DOHH2 (cell line): ENCODE data around the gene SNX9.

Experiments
- H3F3A ChIP-seq: fragments of 200-600 bp; sonication (generic), shearing (Covaris generic); 2 replicates; pipeline ENCODE4 v1.6.0; 2016; ENCODE audit warnings: antibody characterized with exemption, mild to moderate bottlenecking; ENCODE audit not compliant: control insufficient read depth, insufficient read depth
- H3K27ac ChIP-seq: fragments of 200-600 bp; sonication (generic); 2 replicates; pipeline ENCODE4 v1.5.1; 2014; ENCODE audit warnings: low read depth, mild to moderate bottlenecking, low read length, moderate library complexity
- H3K27me3 ChIP-seq: fragments of 200-600 bp; sonication (generic); 2 replicates; pipeline ENCODE4 v1.6.1; 2014; ENCODE audit warnings: mild to moderate bottlenecking, low read length, mixed read lengths; ENCODE audit not compliant: control insufficient read depth
- H3K36me3 ChIP-seq: fragments of 200-600 bp; sonication (generic); 2 replicates; pipeline ENCODE4 v1.6.1; 2014; ENCODE audit warnings: mild to moderate bottlenecking, low read length, moderate library complexity, mixed read lengths; ENCODE audit not compliant: control insufficient read depth
- H3K4me1 ChIP-seq: fragments of 200-600 bp; sonication (generic); 2 replicates; pipeline ENCODE4 v1.6.1; 2014; ENCODE audit warnings: mild to moderate bottlenecking, low read length, mixed read lengths; ENCODE audit not compliant: control insufficient read depth
- H3K4me2 ChIP-seq: fragments of 200-600 bp; sonication (generic); 2 replicates; pipeline ENCODE4 v1.6.0; 2014; ENCODE audit warnings: mild to moderate bottlenecking, low read length, moderate library complexity
- H3K4me3 ChIP-seq: fragments of 200-600 bp; sonication (generic); 2 replicates; pipeline ENCODE4 v1.5.1; 2014; ENCODE audit warnings: mild to moderate bottlenecking, low read length, mixed read lengths
- H3K79me2 ChIP-seq: fragments of 200-600 bp; sonication (generic); 2 replicates; pipeline ENCODE4 v1.6.1; 2014; ENCODE audit warnings: mild to moderate bottlenecking, low read length, mixed read lengths; ENCODE audit not compliant: control insufficient read depth
- H3K9me2 ChIP-seq: fragments of 200-600 bp; sonication (generic); replicated peaks from 2 replicates; pipeline ENCODE4 v1.6.1; 2014; ENCODE audit warnings: mild to moderate bottlenecking, low read length, mixed read lengths; ENCODE audit not compliant: control insufficient read depth
- H3K9me3 ChIP-seq: fragments of 200-600 bp; sonication (generic); 2 replicates; pipeline ENCODE4 v1.6.1; 2014; ENCODE audit warnings: antibody characterized with exemption, low read length, mixed read lengths; ENCODE audit not compliant: control insufficient read depth, insufficient read depth
- H4K20me1 ChIP-seq: fragments of 200-600 bp; sonication (generic); 2 replicates; pipeline ENCODE4 v1.6.0; 2014; ENCODE audit warnings: low read depth, mild to moderate bottlenecking, antibody characterized with exemption, low read length, moderate library complexity; ENCODE audit not compliant: control insufficient read depth, insufficient read depth
- CTCF ChIP-seq: fragments of 200-600 bp; sonication (generic); IDR thresholded peaks from one replicate; pipeline ENCODE4 v1.5.1; 2014; ENCODE audit warnings: antibody characterized with exemption, mild to moderate bottlenecking, low read depth, low read length; ENCODE audit not compliant: poor library complexity, severe bottlenecking
- EZH2phosphoT487 ChIP-seq: fragments of 200-600 bp; sonication (generic); IDR thresholded peaks from 2 replicates; pipeline ENCODE4 v1.6.1; 2017; ENCODE audit warnings: borderline replicate concordance, mild to moderate bottlenecking, antibody characterized with exemption, low read length, moderate library complexity, mixed read lengths

Gene SNX9

DNA sequence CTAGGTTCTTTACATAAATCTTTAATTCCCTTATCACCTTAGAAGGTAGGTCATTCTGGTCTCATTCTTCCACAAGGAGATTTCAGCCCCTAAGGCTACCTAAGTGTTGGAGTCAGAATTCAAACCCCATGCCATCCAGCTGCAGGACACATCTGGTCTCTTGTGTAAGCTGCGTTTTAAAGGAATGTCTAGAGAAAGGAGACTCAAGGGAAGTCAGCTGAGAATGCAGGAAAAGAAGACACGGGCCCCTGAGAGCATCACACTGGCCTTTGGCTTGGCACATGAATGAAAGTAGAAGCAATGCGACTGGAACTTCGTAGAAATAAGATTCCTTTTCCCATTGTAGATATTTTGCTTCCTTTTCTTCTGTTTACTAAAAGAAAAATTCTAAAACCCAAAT is 82.0 kb downstream of the SNX9 start:
- TF ChIP-seq CTCF (no peak), EZH2phosphoT487 (no peak)
- H3K4me1 ChIP-seq = peaks cover 7% of the 10 kb centered on the region
- H3K27ac ChIP-seq = no peak overlapping the region
- H3K9me2 ChIP-seq = no peaks in the 10 kb centered on the region
- H3K4me2 ChIP-seq = no peak overlapping the region
- H3F3A ChIP-seq = no peaks in the 10 kb centered on the region
- H3K9me3 ChIP-seq = no peaks in the 10 kb centered on the region
- H3K4me3 ChIP-seq = no peak overlapping the region
- H3K36me3 ChIP-seq = no peaks in the 10 kb centered on the region
- no peaks in the 10 kb centered on the region for H4K20me1 ChIP-seq
- no peaks in the 10 kb centered on the region for H3K79me2 ChIP-seq
- peaks cover 4% of the 10 kb centered on the region for H3K27me3 ChIP-seq

DNA sequence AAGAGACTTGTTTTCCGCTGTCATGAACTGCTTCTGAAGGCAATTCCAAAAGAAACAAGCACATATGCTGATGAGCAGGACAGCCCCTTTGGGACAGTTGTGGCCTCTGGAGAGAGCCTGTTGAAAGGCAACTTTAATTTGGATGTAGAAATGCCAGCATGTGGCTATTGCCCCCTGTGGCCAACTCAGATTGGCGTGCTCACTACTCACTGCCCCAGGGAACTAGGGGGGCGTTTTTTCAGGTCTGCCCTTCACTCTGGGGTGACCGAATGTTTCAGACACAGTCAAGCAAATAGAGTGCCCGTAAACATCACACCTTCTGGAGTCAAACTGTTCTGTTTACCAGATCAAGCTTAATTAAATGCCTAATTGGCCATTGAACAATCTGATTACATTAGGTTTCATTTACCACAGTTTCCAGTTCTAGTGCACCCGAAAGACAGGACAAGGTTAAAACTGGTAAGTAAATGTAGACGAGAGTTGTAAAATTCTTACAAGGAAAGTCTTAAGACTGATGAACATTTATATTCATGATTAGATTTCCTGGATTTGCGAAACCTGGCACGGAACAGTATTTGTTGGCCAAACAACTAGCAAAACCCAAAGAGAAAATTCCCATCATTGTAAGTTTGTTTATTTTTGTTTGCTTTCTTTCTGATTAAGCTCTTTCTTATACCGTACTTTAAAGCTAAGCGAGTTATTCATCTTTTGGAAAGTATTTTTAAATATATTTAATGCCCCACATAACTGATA is 82.7 kb downstream of the SNX9 start:
- H3K79me2 ChIP-seq = no peaks in the 10 kb centered on the region
- no peak overlapping the region for H3K4me3 ChIP-seq
- H3K36me3 ChIP-seq = no peaks in the 10 kb centered on the region
- H3K4me1 ChIP-seq = peaks cover 7% of the 10 kb centered on the region
- H3K4me2 ChIP-seq = no peak overlapping the region
- no peaks in the 10 kb centered on the region for H3K9me3 ChIP-seq
- no peak overlapping the region for H3K27ac ChIP-seq
- H3K27me3 ChIP-seq = peaks cover 4% of the 10 kb centered on the region
- H3F3A ChIP-seq = no peaks in the 10 kb centered on the region
- TF ChIP-seq EZH2phosphoT487 (no peak), CTCF (no peak)
- H3K9me2 ChIP-seq = no peaks in the 10 kb centered on the region
- H4K20me1 ChIP-seq = no peaks in the 10 kb centered on the region

- Histone ChIP-seq H3K27me3 (peaks cover 4% of the 10 kb centered on the region), H3K36me3 (no peaks in the 10 kb centered on the region), H3K4me3 (no peak overlapping the region), H3K9me3 (no peaks in the 10 kb centered on the region), H3K4me1 (peaks cover 7% of the 10 kb centered on the region), H3K9me2 (no peaks in the 10 kb centered on the region), H3K27ac (no peak overlapping the region), H3K4me2 (no peak overlapping the region), H3K79me2 (no peaks in the 10 kb centered on the region), H4K20me1 (no peaks in the 10 kb centered on the region), H3F3A (no peaks in the 10 kb centered on the region)
- TF ChIP-seq CTCF (no peak), EZH2phosphoT487 (no peak)
Observed at GRCh38 chr6:157906537-157907061, 83.6 kb downstream of the SNX9 start.
